Stimulated activated CD8-positive, alpha-beta memory T cell treated with anti-CD3 and anti-CD28 coated beads, Interleukin-15, amount 100 ng/mL, for 4 hours (primary cell): ENCODE data around the gene AKIP1.
A peak's percentile ranks its signal among the peaks of the same experiment; 100 is the strongest.
"Not testable (repeated sequence)": the region's sequence is repeated elsewhere in the genome, so short reads cannot be mapped to it uniquely, and the experiment has no call there.

ENCODE experiments used
- DNase-seq, 2 donors: peaks; one replicate each; pipeline ENCODE4 v3.0.0-alpha.2; 2020; ENCODE audit warnings: low read depth in 2 of 2

The AKIP1 gene

GRCh38 chr11:8911029-8911823, at the start of gene AKIP1:
TSS of gene AKIP1 (plus strand) at chr11:8911189. CDS start at chr11:8911450, 261 bp downstream.
- peak; percentile 63 to 68 for DNase-seq

DNA sequence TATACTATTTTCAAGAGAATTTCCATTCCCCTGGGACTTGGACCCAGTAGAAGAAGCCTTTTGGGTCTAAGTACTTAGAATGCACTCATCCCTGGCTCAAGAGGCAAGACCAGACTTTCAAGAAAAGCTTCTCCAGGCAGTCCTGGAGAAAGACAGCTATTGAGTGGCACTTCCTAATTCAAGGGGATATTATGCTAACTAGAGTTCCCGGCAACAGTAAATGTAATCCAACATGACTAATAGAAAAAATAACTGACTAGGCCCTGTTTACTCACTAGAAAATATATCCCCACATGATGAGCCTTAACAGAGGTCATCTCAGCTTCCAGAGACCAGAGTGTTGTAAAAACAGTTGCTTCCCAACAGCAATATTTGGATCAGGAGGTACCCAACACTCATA, 47.2 kb upstream of the AKIP1 start:
- no peak for DNase-seq

DNA sequence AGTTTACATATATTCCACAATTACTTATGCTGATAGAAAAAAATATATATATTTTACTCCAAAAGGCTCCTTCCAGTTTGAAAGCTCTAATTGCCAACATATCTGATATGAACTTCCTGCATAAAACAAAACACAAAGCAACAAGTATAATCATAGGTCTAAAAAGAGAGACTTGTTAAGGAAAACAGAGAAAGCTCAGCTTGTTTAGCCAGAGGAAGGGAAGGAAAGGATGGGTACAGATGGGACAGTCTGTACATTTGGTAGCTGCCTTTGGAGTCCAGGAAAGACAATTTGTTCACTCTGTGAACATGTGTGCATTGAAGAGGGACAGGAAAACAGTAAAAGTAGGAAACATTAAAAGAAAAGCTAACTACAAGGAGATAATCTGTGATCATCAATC, 45.7 kb upstream of the AKIP1 start:
- DNase-seq, result no peak

DNA sequence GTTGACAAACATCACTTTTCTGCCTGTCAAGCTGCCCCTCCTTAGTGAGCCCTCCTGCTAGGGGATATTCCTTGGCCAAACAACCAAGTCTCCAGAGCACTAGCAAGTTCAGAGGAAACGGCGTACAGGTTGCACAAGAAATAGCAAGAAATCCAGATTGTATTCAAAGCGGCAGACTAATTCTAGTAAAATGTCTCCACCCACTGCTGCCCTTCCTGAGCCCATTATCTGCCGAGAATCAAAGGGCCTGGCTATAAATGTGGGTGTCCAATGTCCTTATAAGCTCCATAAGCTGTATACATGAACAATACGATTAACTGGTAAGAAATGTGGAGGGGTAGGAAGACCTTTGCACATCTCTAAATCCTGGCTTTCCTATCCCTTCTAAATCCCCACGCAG, 44.0 kb upstream of the AKIP1 start:
- no peak for DNase-seq

DNA sequence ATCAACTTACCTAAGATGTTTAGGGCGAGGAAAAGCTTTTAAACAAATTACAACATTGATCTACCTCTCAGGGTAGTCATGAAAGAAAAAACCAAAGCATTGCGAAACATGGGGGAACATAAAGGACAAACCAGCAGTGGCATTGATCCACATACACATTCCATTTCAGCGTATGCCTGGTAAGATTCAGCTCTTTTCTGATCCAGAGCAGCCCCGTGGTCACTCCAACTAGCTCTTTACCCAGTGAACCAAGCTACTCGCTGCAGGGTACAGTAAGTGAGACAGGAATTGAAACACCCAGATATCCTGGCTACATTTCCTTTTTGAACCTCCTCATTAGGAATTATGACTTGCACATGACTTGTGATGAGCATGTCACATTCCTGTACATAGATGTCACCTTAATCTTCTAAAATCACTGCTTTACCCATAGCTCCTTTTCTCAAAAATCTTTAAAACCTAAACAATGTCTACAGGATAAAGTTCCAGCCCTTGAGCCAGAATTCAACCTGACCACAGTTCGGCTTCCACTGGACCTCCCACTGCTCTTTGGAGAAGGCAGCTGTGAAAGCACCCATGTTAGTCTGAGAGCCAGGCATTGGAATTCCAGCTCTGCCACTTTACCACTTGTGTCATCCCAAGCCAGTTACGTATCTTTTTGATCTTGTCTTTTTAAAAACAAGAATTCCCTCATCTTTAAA, 42.9 kb upstream of the AKIP1 start:
- no peak for DNase-seq

DNA sequence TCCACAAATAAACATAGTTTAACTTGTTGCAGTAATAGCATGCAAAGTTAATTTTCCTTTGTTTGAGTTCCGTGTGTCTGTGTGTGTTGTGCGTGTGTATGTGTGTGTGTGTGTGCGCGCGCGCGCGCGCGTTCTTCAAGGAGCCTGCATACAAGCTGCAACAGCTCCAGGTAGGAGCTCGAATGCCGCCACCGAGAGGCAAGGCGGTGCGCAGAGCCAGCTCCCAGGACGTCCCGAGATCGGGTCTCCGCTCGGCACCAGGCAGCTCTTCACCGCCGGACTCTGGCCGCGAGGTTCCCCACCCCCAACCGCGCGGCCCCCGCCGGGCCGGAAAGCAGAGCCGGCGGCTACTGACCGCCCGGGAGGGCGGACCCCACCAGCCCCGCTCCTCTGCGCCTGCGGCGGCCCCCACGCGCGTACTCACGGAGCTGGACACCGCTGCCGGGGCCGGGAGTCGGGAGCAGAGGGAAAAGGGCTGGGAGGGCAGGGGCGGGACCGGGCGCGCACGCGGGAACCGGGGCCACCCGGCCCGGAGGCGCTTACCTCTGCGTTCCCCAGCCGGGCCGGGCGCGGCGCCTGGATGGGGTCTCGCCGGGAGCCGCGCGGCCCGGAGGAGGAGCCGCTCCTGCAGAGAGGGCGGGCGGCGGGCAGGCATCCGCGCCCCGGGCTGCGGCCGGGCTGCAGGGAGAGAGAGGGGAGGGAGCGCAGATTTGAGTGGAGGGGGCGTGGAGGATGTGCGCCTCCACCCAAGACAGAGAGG, 40.4 kb upstream of the AKIP1 start:
- DNase-seq, result no peak

- DNase-seq, result no peak
Observed at GRCh38 chr11:8871171-8871775, 39.7 kb upstream of the AKIP1 start.

GRCh38 chr11:8871962-8872361, 39.0 kb upstream of the AKIP1 start:
- DNase-seq, result no peak

DNA sequence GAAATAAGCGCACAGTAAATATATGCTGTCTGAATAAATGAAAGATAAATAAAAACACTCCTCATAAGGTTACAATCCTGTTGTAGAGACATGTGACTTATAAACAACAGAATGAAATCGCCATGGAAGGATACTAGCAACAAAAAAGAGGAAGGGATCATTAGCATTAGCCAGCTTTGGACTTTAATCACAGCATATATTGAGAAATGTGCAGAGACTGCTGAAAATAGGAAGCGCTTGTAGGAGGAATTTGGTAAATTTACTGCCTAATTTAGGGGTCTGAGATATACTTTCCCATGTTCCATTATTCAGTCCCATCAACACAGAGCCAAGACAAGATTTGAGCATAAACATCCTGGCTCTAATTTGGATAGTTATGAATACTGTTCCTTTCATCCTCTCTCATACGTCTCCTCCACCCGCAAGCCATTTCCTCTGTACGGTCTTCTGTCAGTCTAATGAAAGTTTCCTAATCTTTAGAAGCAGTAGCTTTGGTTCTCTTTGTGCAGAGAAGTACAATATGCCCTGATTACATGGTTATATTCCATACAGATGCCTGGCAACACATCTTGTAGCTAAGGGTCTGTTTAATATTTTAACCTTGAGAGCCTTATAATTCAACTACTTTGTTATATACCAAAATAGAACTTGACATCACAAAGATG, 37.1 kb upstream of the AKIP1 start:
- no peak for DNase-seq

- no peak for DNase-seq
Observed at GRCh38 chr11:8878771-8879170, 32.2 kb upstream of the AKIP1 start.

DNA sequence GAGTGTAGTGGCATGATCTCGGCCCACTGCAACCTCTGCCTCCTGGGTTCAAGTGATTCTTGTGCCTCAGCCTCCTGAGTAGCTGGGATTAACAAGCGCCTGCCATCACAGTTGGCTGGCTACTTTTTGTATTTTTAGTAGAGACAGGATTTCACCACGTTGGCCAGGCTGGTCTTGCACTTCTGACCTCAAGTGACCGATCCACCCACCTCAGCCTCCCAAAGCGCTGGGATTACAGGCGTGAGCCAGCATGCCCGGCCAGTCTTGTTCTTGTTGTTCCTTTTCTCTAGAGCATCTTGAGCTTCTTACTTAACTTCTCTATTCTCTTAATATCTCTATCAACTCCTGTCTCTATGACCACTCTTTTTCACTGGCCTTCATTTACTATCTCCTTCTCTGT, 29.4 kb upstream of the AKIP1 start:
- not testable (repeated sequence) for DNase-seq

- no peak for DNase-seq
Observed at GRCh38 chr11:8886322-8886721, 24.7 kb upstream of the AKIP1 start.

GRCh38 chr11:8891185-8891584, 19.8 kb upstream of the AKIP1 start:
- not testable (repeated sequence) for DNase-seq

DNA sequence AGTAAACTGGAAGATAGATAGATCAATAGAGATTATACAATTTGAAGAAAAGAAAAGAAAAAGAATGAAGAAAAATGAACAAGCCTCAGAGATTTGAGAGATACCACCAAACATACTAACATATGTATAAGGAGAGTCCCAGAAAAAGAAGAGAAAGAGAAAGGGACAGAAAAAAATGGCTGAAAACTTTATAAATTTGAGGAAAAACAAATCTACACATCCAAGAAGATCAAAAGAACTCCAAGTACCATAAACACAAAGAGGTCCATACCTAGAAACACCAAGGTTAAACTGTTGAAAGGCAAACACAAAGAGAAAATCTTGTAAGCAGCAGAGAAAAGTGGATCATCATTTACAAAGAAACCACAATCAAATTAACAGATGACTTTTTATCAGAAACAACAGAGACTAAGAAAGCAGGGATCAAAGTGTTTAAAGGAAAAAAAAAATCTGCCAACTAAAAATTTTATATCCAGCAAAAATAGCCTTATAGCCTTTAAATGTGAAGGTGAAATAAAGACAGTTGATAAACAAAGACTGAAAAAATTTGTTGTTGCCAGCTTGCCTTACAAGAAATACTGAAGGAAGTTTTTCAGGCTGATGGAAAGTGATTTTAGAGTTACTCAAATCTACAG, 11.8 kb upstream of the AKIP1 start:
- no peak for DNase-seq

- no peak for DNase-seq
Observed at GRCh38 chr11:8905528-8906165, 5.3 kb upstream of the AKIP1 start.

DNA sequence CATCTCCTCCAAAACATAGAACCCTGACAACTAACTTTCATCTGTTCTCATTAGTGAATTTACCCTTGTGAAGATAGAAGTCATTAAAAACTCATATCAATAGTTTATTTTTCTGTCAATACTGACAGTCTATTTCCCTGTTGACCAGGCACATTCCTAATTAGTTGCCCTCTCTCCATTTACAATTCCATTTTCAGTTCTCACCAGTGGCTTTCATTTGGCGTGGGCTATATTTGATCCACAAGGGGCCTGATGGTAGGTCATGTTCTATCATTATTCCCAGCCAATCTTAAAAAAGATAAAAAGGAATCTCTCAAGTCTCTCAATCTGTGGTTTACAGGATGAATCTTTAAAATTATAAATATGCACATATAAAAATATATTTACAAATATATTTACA, 3.9 kb upstream of the AKIP1 start:
- DNase-seq, result no peak

DNA sequence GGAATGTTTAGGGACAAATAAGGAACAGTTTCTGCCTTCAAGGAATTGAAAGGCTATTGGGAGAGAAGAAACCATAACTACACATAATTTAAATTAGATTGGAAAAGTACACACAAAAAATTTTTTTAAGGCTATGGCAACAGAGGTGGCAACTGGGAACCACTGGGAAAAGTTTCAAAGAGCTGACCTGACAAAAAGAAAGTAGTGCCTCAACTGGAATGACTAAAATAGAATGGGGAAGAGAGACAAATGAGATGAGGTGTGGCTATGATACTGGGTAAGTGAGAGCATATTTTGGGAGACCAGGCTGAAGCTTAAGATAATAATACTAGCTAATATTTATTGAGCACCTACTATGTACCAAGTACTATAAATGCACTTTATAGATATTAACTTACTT, 2.9 kb upstream of the AKIP1 start:
- no peak for DNase-seq

GRCh38 chr11:8910649-8911026, 351 bp upstream of the AKIP1 start:
- DNase-seq, result no peak

- no peak for DNase-seq
Observed at GRCh38 chr11:8913961-8914660, 3.1 kb downstream of the AKIP1 start.

DNA sequence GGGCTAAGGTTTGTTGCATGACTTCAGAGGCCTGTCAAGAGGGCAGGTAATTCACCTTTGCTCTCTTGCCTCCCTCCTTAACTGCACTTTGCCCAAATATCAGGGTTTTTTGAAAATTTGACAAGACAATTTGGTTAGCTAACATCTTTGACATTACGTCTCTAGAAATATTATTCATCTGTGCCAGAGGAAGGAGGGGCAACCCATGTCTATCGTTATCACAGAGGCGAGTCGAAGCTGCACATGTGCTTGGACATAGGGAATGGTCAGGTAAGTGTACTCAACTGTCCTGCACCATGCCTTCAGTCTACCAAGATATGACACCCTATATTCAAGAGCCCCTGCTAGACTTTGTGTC, 3.7 kb downstream of the AKIP1 start:
- DNase-seq, result no peak
